ENCODE data around the gene IL31RA. TPM values are rescaled to one million over a fixed set of nuclear protein-coding genes. Genes with fewer than 3 reads are reported as not detected.

IL31RA gene
- total RNA-seq, 1 experiment from 2014 or later = 0.24 TPM

GRCh38 chr5:55836191-55836590 is 15.0 kb upstream of the IL31RA start:
- no peaks in the 10 kb centered on the region for H3K9me3 ChIP-seq (ENCODE audit: low read depth, low read length, poor library complexity, severe bottlenecking)
- no peak for TF ChIP-seq CTCF (conservative IDR thresholded peaks at IDR 0.05; ENCODE audit: low read depth, low read length)
- no peak for TF ChIP-seq EZH2 (IDR thresholded peaks at IDR 0.05; ENCODE audit: borderline replicate concordance, low read depth, low read length, poor library complexity, severe bottlenecking)
- H3K27me3 ChIP-seq (replicated peaks; ENCODE audit: insufficient read depth, low read depth, low read length, poor library complexity) = no peaks in the 10 kb centered on the region
- BruUV-seq (replicated peaks) = no TSS peak
- ChIA-PET CTCF (no interaction called here), POLR2A (ENCODE audit: low non-redundant PET) (no interaction called here)
- no peak overlapping the region for H3K4me3 ChIP-seq (ENCODE audit: low read depth, low read length, poor library complexity, severe bottlenecking)
- DNase-seq (ENCODE audit: low spot score) = no peak
- intact Hi-C loops (cut with micrococcal nuclease; ENCODE audit: unreplicated experiment) = no loop called here
- no peak overlapping the region for H3K27ac ChIP-seq (ENCODE audit: low read depth, low read length, poor library complexity, severe bottlenecking)
- no peaks in the 10 kb centered on the region for H3K36me3 ChIP-seq (ENCODE audit: insufficient read depth, low read length, poor library complexity, severe bottlenecking)
- no peaks in the 10 kb centered on the region for H3K4me1 ChIP-seq (ENCODE audit: insufficient read depth, low read length, poor library complexity, severe bottlenecking)

GRCh38 chr5:55841976-55842375 is 9.2 kb upstream of the IL31RA start:
- intact Hi-C loops (cut with micrococcal nuclease; ENCODE audit: unreplicated experiment) = no loop called here

GRCh38 chr5:55847837-55848236 is 3.3 kb upstream of the IL31RA start:
- Histone ChIP-seq H3K9me3 (ENCODE audit: low read depth, low read length, poor library complexity, severe bottlenecking) (no peaks in the 10 kb centered on the region), H3K27ac (ENCODE audit: low read depth, low read length, poor library complexity, severe bottlenecking) (no peak overlapping the region), H3K36me3 (ENCODE audit: insufficient read depth, low read length, poor library complexity, severe bottlenecking) (no peaks in the 10 kb centered on the region), H3K4me1 (ENCODE audit: insufficient read depth, low read length, poor library complexity, severe bottlenecking) (no peaks in the 10 kb centered on the region), H3K4me3 (ENCODE audit: low read depth, low read length, poor library complexity, severe bottlenecking) (no peak overlapping the region), H3K27me3 (replicated peaks; ENCODE audit: insufficient read depth, low read depth, low read length, poor library complexity) (no peaks in the 10 kb centered on the region)
- CTCF ChIA-PET = no interaction called here
- POLR2A ChIA-PET (ENCODE audit: low non-redundant PET) = no interaction called here
- DNase-seq (ENCODE audit: low spot score) = no peak
- intact Hi-C loops (cut with micrococcal nuclease; ENCODE audit: unreplicated experiment) = no loop called here
- BruUV-seq (replicated peaks) = no TSS peak
- no peak for TF ChIP-seq EZH2 (IDR thresholded peaks at IDR 0.05; ENCODE audit: borderline replicate concordance, low read depth, low read length, poor library complexity, severe bottlenecking)
- no peak for TF ChIP-seq CTCF (conservative IDR thresholded peaks at IDR 0.05; ENCODE audit: low read depth, low read length)

More at GRCh38 chr5:55841976-55842375, 9.2 kb upstream of the IL31RA start:
- DNase-seq (ENCODE audit: low spot score) = no peak
- H3K36me3 ChIP-seq (ENCODE audit: insufficient read depth, low read length, poor library complexity, severe bottlenecking) = no peaks in the 10 kb centered on the region
- H3K9me3 ChIP-seq (ENCODE audit: low read depth, low read length, poor library complexity, severe bottlenecking) = no peaks in the 10 kb centered on the region
- no peaks in the 10 kb centered on the region for H3K4me1 ChIP-seq (ENCODE audit: insufficient read depth, low read length, poor library complexity, severe bottlenecking)
- ChIA-PET CTCF (no interaction called here), POLR2A (ENCODE audit: low non-redundant PET) (no interaction called here)
- H3K27me3 ChIP-seq (replicated peaks; ENCODE audit: insufficient read depth, low read depth, low read length, poor library complexity) = no peaks in the 10 kb centered on the region
- H3K27ac ChIP-seq (ENCODE audit: low read depth, low read length, poor library complexity, severe bottlenecking) = no peak overlapping the region
- BruUV-seq (replicated peaks) = no TSS peak
- H3K4me3 ChIP-seq (ENCODE audit: low read depth, low read length, poor library complexity, severe bottlenecking) = no peak overlapping the region
- no peak for TF ChIP-seq CTCF (conservative IDR thresholded peaks at IDR 0.05; ENCODE audit: low read depth, low read length)
